ENCODE data around the gene MPZL2. TPM values are rescaled to one million over a fixed set of nuclear protein-coding genes. Genes with fewer than 3 reads are reported as not detected.

The MPZL2 gene
- total and polyA plus RNA-seq, 2 of the 13 experiments (the other 11 are each of a cell fraction or from before 2014, with no cell fraction given): 27.9 to 53.7 TPM

DNA sequence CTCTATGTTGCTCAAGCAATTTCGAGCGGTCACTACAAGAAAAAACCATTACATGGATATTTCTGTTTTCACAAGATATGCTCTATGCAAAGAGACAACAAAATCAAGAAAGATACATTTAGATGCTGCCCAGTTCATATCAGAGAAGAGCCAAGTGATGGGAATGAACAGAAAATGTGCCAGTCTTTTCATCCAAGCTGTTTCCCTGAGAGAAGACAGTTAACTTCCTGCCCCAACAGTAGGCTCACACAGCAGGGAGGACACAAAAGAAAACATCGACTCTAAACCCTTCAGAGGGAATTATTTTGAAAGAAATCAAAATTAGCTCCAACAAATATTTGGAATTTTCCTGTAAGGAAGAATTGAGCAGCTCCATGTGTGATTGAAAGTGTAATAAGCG lies 50.9 kb downstream of the MPZL2 start (continued):
- TF ChIP-seq, protein P1, sequence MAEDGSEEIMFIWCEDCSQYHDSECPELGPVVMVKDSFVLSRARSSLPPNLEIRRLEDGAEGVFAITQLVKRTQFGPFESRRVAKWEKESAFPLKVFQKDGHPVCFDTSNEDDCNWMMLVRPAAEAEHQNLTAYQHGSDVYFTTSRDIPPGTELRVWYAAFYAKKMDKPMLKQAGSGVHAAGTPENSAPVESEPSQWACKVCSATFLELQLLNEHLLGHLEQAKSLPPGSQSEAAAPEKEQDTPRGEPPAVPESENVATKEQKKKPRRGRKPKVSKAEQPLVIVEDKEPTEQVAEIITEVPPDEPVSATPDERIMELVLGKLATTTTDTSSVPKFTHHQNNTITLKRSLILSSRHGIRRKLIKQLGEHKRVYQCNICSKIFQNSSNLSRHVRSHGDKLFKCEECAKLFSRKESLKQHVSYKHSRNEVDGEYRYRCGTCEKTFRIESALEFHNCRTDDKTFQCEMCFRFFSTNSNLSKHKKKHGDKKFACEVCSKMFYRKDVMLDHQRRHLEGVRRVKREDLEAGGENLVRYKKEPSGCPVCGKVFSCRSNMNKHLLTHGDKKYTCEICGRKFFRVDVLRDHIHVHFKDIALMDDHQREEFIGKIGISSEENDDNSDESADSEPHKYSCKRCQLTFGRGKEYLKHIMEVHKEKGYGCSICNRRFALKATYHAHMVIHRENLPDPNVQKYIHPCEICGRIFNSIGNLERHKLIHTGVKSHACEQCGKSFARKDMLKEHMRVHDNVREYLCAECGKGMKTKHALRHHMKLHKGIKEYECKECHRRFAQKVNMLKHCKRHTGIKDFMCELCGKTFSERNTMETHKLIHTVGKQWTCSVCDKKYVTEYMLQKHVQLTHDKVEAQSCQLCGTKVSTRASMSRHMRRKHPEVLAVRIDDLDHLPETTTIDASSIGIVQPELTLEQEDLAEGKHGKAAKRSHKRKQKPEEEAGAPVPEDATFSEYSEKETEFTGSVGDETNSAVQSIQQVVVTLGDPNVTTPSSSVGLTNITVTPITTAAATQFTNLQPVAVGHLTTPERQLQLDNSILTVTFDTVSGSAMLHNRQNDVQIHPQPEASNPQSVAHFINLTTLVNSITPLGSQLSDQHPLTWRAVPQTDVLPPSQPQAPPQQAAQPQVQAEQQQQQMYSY (CRISPR knock-in tag; IDR thresholded peaks at IDR 0.05): no peak
- no peak for TF ChIP-seq CBX5 (CRISPR knock-in tag; IDR thresholded peaks at IDR 0.05; ENCODE audit: borderline replicate concordance)

DNA sequence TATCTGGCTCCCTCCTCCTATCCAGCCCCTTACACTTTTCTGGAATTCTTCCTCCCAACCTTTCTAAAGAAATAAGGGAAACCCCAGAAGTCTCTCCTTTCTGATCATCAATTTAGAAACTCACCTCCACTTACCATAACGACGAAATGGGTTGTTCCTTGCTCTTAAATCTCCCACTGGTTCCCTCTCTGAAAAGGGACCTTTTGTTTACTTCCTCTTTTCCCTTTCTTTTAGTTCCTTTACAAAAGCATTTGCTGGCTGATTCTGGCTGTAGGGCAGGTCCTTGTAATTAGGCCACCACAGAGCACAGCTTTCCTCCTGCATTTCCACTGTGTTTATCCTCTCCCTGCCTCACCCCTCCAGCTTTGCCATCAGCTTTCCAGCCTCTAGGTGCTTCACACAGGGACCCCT lies 51.3 kb downstream of the MPZL2 start:
- no peaks in the 10 kb centered on the region for H3K36me3 ChIP-seq (replicated peaks in 1 of 2; ENCODE audit: control insufficient read depth in 1 of 2, insufficient read depth in 2 of 2, low read length in 2 of 2)
- peaks cover 73% of the 10 kb centered on the region for H3K4me1 ChIP-seq (ENCODE audit: insufficient read depth, low read length)
- H3K27ac ChIP-seq (ENCODE audit: extremely low read length, insufficient read depth, low read length): peak overlapping the region; percentile 95
- H3K4me3 ChIP-seq (replicated peaks in 1 of 3; ENCODE audit: insufficient read depth in 1 of 3, low read depth in 2 of 3, low read length in 3 of 3): no peak overlapping the region; a peak in 1 of 6 replicates
- peak overlapping the region; percentile 45 for H3K4me2 ChIP-seq (ENCODE audit: low read depth, low read length)
- H3K79me2 ChIP-seq (ENCODE audit: insufficient read depth, low read length): no peaks in the 10 kb centered on the region
- H3K9ac ChIP-seq (ENCODE audit: insufficient read depth, low read depth, low read length): peak overlapping the region; percentile 59
- TSS peak; percentile 97 for BruUV-seq (replicated peaks)
- H2AFZ ChIP-seq (ENCODE audit: low read length): no peak overlapping the region
- WGBS (ENCODE audit: low lambda C conversion rate): 43% methylated on average over 2 of the region's 2 CpGs
- no peaks in the 10 kb centered on the region for H3K9me3 ChIP-seq (ENCODE audit: low read length)
- ATAC-seq (no peak), DNase-seq (ENCODE audit: low spot score) (no peak), FAIRE-seq (no peak)
- intact Hi-C loops (cut with micrococcal nuclease; ENCODE audit: unreplicated experiment) (loop anchor here (1.0 kb wide), 3 partner anchors 10 to 40 kb away; partner anchors contain the start of gene MPZL3), in situ Hi-C loops (cut with HindIII; ENCODE audit: extremely low pct_ligation_motif_present, low pct_unique_long_range_greater_than_20kb) (no loop called here)
- ChIA-PET CTCF (ENCODE audit: low intra/inter-chr PET ratio, low total read pairs) (no interaction called here), POLR2A (interaction anchor here (1.0 to 4.1 kb wide), 8 partner anchors 10 to 855 kb away, joined by 3 to 49 read pairs (median 12); partner anchors contain the start of genes MPZL2, MPZL3 and VPS11)
- H3K27me3 ChIP-seq (ENCODE audit: control insufficient read depth in 1 of 2, insufficient read depth in 2 of 2, low read length in 2 of 2): no peaks in the 10 kb centered on the region
- no peaks in the 10 kb centered on the region for H4K20me1 ChIP-seq (ENCODE audit: insufficient read depth, low read length)
- TF ChIP-seq PRMT3 (CRISPR knock-in tag; IDR thresholded peaks at IDR 0.05; ENCODE audit: borderline replicate concordance, low read depth): no peak
- no peak for TF ChIP-seq SP140L (CRISPR knock-in tag; IDR thresholded peaks at IDR 0.05; ENCODE audit: borderline replicate concordance)
- peak; percentile 11; the same call in 1 of the 2 replicates for TF ChIP-seq GFI1 (CRISPR knock-in tag; IDR thresholded peaks at IDR 0.05; ENCODE audit: borderline replicate concordance)
- no peak for TF ChIP-seq FOSL2 (CRISPR knock-in tag; IDR thresholded peaks at IDR 0.05)
- TF ChIP-seq, protein P2, sequence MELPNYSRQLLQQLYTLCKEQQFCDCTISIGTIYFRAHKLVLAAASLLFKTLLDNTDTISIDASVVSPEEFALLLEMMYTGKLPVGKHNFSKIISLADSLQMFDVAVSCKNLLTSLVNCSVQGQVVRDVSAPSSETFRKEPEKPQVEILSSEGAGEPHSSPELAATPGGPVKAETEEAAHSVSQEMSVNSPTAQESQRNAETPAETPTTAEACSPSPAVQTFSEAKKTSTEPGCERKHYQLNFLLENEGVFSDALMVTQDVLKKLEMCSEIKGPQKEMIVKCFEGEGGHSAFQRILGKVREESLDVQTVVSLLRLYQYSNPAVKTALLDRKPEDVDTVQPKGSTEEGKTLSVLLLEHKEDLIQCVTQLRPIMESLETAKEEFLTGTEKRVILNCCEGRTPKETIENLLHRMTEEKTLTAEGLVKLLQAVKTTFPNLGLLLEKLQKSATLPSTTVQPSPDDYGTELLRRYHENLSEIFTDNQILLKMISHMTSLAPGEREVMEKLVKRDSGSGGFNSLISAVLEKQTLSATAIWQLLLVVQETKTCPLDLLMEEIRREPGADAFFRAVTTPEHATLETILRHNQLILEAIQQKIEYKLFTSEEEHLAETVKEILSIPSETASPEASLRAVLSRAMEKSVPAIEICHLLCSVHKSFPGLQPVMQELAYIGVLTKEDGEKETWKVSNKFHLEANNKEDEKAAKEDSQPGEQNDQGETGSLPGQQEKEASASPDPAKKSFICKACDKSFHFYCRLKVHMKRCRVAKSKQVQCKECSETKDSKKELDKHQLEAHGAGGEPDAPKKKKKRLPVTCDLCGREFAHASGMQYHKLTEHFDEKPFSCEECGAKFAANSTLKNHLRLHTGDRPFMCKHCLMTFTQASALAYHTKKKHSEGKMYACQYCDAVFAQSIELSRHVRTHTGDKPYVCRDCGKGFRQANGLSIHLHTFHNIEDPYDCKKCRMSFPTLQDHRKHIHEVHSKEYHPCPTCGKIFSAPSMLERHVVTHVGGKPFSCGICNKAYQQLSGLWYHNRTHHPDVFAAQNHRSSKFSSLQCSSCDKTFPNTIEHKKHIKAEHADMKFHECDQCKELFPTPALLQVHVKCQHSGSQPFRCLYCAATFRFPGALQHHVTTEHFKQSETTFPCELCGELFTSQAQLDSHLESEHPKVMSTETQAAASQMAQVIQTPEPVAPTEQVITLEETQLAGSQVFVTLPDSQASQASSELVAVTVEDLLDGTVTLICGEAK (IDR thresholded peaks at IDR 0.05): no peak
- TF ChIP-seq, protein P2 (CRISPR knock-in tag; IDR thresholded peaks at IDR 0.05): no peak
- peak; percentile 72; the same call in 1 of the 2 replicates for TF ChIP-seq ZMYM3 (CRISPR knock-in tag; IDR thresholded peaks at IDR 0.05)
- TF ChIP-seq ZNF33B (CRISPR knock-in tag; IDR thresholded peaks at IDR 0.05): no peak
